Thyroid gland (tissue), 4 donors: Measurements from ENCODE around the gene GH2.
"Not testable (repeated sequence)": the region's sequence is repeated elsewhere in the genome, so short reads cannot be mapped to it uniquely, and the experiment has no call there.

Experiments used
- CTCF ChIP-seq, 6 experiments: fragments of 200-600 bp in 3 of 6; fragments of 450-650 bp in 3 of 6; sonication (generic) in 3 of 6; IDR thresholded peaks; one replicate each; pipeline ENCODE4 v1.5.1; 2016 to 2019; ENCODE audit warnings: antibody characterized with exemption in 6 of 6, mild to moderate bottlenecking in 2 of 6, inconsistent platforms in 1 of 6, moderate library complexity in 1 of 6
- POLR2A ChIP-seq, 2 donors: fragments of 450-650 bp; IDR thresholded peaks; one replicate each; pipeline ENCODE4 v1.6.1; 2017; ENCODE audit warnings: antibody characterized with exemption in 2 of 2, mild to moderate bottlenecking in 2 of 2, moderate library complexity in 1 of 2

GRCh38 chr17:63885119-63885518, 3.4 kb upstream of the GH2 start:
- not testable (repeated sequence) for TF ChIP-seq CTCF, POLR2A (IDR thresholded peaks at IDR 0.05)
